ENCODE results near the gene PKP4.
"Not testable (repeated sequence)": the region's sequence is repeated elsewhere in the genome, so short reads cannot be mapped to it uniquely, and the experiment has no call there.

PKP4 gene

DNA sequence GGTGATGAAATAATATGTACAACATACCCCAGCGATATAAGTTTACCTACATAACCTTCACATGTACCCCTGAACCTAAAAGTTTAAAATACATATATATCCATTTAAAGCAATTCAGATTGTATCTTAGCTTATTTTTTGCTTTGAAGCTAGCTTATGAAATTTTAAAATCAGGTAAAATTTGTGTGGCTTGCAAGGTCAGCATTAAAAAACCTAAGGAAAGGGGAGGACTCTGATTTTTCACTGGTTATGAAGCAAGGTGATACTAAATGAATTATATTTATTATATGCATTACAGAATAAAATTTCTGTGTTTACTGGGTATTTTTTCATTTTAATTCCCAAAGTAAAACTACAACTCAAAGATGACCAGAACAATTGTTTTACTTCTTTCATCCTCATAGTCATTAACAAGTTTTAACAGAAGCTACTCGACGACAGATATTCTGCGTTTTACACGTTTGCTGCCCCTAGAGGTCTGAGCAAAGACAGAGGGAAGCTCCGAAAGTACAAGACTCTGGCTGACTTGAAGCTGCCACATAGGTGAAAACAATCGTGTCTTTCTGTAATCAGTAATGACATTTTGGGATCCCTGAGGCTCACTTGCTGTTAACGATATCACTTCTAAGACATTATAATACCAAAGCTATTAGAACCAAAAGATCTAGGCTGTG lies 17.1 kb downstream of the PKP4 start:
- TF ChIP-seq, protein P1, sequence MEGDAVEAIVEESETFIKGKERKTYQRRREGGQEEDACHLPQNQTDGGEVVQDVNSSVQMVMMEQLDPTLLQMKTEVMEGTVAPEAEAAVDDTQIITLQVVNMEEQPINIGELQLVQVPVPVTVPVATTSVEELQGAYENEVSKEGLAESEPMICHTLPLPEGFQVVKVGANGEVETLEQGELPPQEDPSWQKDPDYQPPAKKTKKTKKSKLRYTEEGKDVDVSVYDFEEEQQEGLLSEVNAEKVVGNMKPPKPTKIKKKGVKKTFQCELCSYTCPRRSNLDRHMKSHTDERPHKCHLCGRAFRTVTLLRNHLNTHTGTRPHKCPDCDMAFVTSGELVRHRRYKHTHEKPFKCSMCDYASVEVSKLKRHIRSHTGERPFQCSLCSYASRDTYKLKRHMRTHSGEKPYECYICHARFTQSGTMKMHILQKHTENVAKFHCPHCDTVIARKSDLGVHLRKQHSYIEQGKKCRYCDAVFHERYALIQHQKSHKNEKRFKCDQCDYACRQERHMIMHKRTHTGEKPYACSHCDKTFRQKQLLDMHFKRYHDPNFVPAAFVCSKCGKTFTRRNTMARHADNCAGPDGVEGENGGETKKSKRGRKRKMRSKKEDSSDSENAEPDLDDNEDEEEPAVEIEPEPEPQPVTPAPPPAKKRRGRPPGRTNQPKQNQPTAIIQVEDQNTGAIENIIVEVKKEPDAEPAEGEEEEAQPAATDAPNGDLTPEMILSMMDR (IDR thresholded peaks at IDR 0.05; ENCODE audit: borderline replicate concordance, extremely low read depth, low read length, poor library complexity, severe bottlenecking) = peak; percentile 36
- no peak for TF ChIP-seq EZH2 (IDR thresholded peaks at IDR 0.05; ENCODE audit: borderline replicate concordance, low read depth, low read length, severe bottlenecking)
- H3K27ac ChIP-seq (ENCODE audit: low read length) = no peak overlapping the region
- ATAC-seq (ENCODE audit: insufficient read depth, low read depth) (no peak; the same call in 2 of the 3 replicates), DNase-seq (no peak)
- no peaks in the 10 kb centered on the region; the same call in 1 of the 2 replicates for H3K36me3 ChIP-seq (ENCODE audit: insufficient read depth, low read length)
- no peak overlapping the region for H3K4me2 ChIP-seq (ENCODE audit: insufficient read depth, low read length)
- no peak overlapping the region for H3K9ac ChIP-seq (ENCODE audit: low read depth, low read length)
- H2AFZ ChIP-seq (ENCODE audit: low read depth, low read length) = no peak overlapping the region
- H4K20me1 ChIP-seq (ENCODE audit: insufficient read depth, low read length) = no peaks in the 10 kb centered on the region
- H3K4me3 ChIP-seq (ENCODE audit: low read depth in 1 of 2, low read length in 2 of 2) = no peak overlapping the region
- no peaks in the 10 kb centered on the region for H3K4me1 ChIP-seq (ENCODE audit: insufficient read depth, low read length)
- H3K79me2 ChIP-seq (ENCODE audit: insufficient read depth, low read length) = no peaks in the 10 kb centered on the region
- H3K9me3 ChIP-seq (ENCODE audit: insufficient read depth, low read length, severe bottlenecking) = no peaks in the 10 kb centered on the region
- H3K27me3 ChIP-seq (ENCODE audit: insufficient read depth, low read length, poor library complexity) = no peaks in the 10 kb centered on the region

DNA sequence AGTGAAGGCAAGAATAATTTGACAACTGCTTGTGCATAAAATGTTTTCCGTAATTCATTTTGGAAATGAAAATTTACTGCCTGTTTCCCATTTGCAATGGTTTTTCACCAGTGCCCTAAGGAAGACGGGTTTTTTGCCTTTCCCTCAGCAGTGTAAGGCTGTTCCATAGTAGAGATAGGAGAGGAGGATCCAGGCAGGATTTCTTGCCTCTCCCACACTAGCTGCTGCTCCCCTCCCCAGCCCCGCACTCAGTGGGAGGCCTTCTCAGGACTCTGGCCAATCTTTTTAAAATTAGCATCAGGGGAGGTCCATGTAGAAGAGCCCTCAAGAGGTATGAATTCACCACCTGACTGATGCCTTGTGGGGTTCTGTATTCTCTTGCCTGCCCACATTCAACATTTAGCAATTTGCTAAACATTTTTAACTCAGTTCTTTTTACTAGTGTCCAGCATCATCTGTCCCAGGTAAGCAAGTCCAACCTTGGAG lies 17.8 kb downstream of the PKP4 start:
- H3K4me1 ChIP-seq (ENCODE audit: insufficient read depth, low read length); H3K9ac ChIP-seq (ENCODE audit: low read depth, low read length); H3K9me3 ChIP-seq (ENCODE audit: insufficient read depth, low read length, severe bottlenecking); H3K4me3 ChIP-seq (ENCODE audit: low read depth in 1 of 2, low read length in 2 of 2); H3K27me3 ChIP-seq (ENCODE audit: insufficient read depth, low read length, poor library complexity); H3K4me2 ChIP-seq (ENCODE audit: insufficient read depth, low read length); ATAC-seq (ENCODE audit: insufficient read depth, low read depth); H4K20me1 ChIP-seq (ENCODE audit: insufficient read depth, low read length); H2AFZ ChIP-seq (ENCODE audit: low read depth, low read length); DNase-seq; H3K36me3 ChIP-seq (ENCODE audit: insufficient read depth, low read length); H3K27ac ChIP-seq (ENCODE audit: low read length); H3K79me2 ChIP-seq (ENCODE audit: insufficient read depth, low read length): not testable (repeated sequence)

DNA sequence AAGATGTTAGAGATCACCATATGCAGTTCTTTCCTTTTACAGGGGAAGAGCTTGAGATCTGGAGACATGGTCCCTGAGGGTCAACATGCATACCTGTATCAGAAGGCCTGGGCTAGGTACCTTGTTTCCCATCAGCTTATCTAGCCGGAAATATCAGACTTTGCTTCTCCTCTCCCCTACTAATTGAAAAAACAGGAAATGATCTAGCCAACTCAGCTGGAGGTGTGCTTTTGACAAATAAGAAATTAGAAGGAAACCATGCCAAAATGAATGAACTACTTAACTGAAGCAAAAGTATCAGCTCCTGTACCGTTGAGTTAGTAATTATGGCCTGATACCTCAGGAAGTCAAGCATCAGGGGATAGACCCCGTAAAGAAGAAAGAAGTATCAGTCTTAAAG lies 20.4 kb downstream of the PKP4 start:
- H3K9me3 ChIP-seq (ENCODE audit: insufficient read depth, low read length, severe bottlenecking) = no peaks in the 10 kb centered on the region
- DNase-seq (no peak), ATAC-seq (ENCODE audit: insufficient read depth, low read depth) (peak; percentile 27; the same call in 2 of the 3 replicates)
- no peaks in the 10 kb centered on the region for H3K27me3 ChIP-seq (ENCODE audit: insufficient read depth, low read length, poor library complexity)
- H3K4me1 ChIP-seq (ENCODE audit: insufficient read depth, low read length) = no peaks in the 10 kb centered on the region
- no peak overlapping the region for H3K9ac ChIP-seq (ENCODE audit: low read depth, low read length)
- no peaks in the 10 kb centered on the region for H3K79me2 ChIP-seq (ENCODE audit: insufficient read depth, low read length)
- no peak overlapping the region for H2AFZ ChIP-seq (ENCODE audit: low read depth, low read length)
- TF ChIP-seq, protein P1 (IDR thresholded peaks at IDR 0.05; ENCODE audit: borderline replicate concordance, extremely low read depth, low read length, poor library complexity, severe bottlenecking) = no peak
- no peak for TF ChIP-seq EZH2 (IDR thresholded peaks at IDR 0.05; ENCODE audit: borderline replicate concordance, low read depth, low read length, severe bottlenecking)
- H3K27ac ChIP-seq (ENCODE audit: low read length) = no peak overlapping the region
- no peak overlapping the region for H3K4me3 ChIP-seq (ENCODE audit: low read depth in 1 of 2, low read length in 2 of 2)
- no peaks in the 10 kb centered on the region; the same call in 1 of the 2 replicates for H3K36me3 ChIP-seq (ENCODE audit: insufficient read depth, low read length)
- no peak overlapping the region for H3K4me2 ChIP-seq (ENCODE audit: insufficient read depth, low read length)
- no peaks in the 10 kb centered on the region; the same call in 1 of the 2 replicates for H4K20me1 ChIP-seq (ENCODE audit: insufficient read depth, low read length)

DNA sequence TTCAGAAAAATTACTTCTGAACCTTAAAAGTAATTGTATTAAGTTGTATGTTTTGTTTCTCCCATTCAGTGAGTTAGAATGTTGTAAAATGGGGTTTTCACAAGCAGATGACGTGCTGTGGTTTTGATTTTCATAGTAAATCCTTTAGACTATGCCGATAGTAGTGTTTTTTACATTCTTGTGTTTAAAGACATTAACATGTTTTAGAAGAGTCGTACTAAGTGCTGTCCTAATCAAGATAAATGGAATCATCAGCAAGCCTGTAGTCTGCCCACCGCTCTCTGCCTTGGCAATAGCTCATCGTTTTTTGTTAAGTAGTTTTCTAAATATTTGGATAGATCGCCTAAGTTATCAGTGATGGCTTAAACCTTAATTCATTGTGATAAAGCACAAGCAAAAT lies 21.5 kb downstream of the PKP4 start:
- TF ChIP-seq, protein P1 (IDR thresholded peaks at IDR 0.05; ENCODE audit: borderline replicate concordance, extremely low read depth, low read length, poor library complexity, severe bottlenecking) = no peak
- no peak for TF ChIP-seq EZH2 (IDR thresholded peaks at IDR 0.05; ENCODE audit: borderline replicate concordance, low read depth, low read length, severe bottlenecking)
- ATAC-seq (ENCODE audit: insufficient read depth, low read depth) = no peak
- DNase-seq = no peak
- no peaks in the 10 kb centered on the region for H3K27me3 ChIP-seq (ENCODE audit: insufficient read depth, low read length, poor library complexity)
- no peaks in the 10 kb centered on the region for H3K9me3 ChIP-seq (ENCODE audit: insufficient read depth, low read length, severe bottlenecking)
- H3K79me2 ChIP-seq (ENCODE audit: insufficient read depth, low read length) = 0 out of 2 replicates have a peak, but pooled peaks cover 3% of the 10 kb centered on the region
- no peaks in the 10 kb centered on the region; the same call in 1 of the 2 replicates for H4K20me1 ChIP-seq (ENCODE audit: insufficient read depth, low read length)
- H3K4me3 ChIP-seq (ENCODE audit: low read depth in 1 of 2, low read length in 2 of 2) = no peak overlapping the region
- H3K27ac ChIP-seq (ENCODE audit: low read length) = no peak overlapping the region
- H2AFZ ChIP-seq (ENCODE audit: low read depth, low read length) = no peak overlapping the region
- no peaks in the 10 kb centered on the region for H3K4me1 ChIP-seq (ENCODE audit: insufficient read depth, low read length)
- H3K4me2 ChIP-seq (ENCODE audit: insufficient read depth, low read length) = no peak overlapping the region
- H3K9ac ChIP-seq (ENCODE audit: low read depth, low read length) = no peak overlapping the region
- H3K36me3 ChIP-seq (ENCODE audit: insufficient read depth, low read length) = no peaks in the 10 kb centered on the region; the same call in 1 of the 2 replicates
